ENCODE results near the gene CKAP4.

The CKAP4 gene

DNA sequence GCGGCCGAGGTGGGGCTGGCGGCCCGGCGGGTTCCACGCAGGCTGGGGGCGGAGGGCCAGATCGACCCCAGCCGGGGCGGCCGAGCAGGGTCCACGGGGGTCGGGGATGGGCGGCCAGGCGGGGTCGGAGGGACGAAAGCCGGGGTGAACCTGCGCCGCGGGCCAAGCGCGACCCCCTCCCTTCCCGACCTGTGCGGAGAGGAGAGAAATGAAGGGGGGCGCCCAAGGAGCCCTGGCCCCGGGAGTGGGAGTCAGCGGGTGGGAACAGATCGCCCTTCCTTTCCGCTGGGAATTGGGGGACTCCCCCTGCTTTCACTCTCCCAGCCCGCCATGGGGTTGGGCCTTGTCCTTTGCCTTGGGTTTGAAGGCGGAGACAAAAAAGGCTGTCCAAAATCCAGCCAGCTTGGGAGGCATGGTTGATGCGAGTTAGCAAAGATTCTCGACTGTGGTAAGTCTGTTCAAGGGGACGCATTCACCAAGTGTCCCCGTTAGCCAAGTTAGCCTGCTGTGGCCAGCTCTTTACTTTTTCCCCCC is 559 bp upstream of the CKAP4 start:
- Histone ChIP-seq H2AFZ (ENCODE audit: low read length) (peak overlapping the region; percentile 96), H2BK120ac (ENCODE audit: low read depth, low read length) (no peak overlapping the region), H2BK15ac (ENCODE audit: low read length) (peak overlapping the region; percentile 1), H3K27me3 (ENCODE audit: control insufficient read depth in 3 of 3, insufficient read depth in 3 of 3, low read depth in 1 of 3, low read length in 3 of 3) (no peaks in the 10 kb centered on the region), H3K4ac (ENCODE audit: low read length) (no peak overlapping the region), H2BK5ac (ENCODE audit: low read length) (no peak overlapping the region), H4K91ac (ENCODE audit: low read depth, low read length, poor library complexity) (no peak overlapping the region), H2AK5ac (ENCODE audit: low read depth, low read length) (no peak overlapping the region), H3K4me3 (ENCODE audit: low read length in 2 of 2) (peak overlapping the region; percentile 85 to 88), H3K9me3 (replicated peaks in 1 of 2; ENCODE audit: control insufficient read depth in 2 of 2, insufficient read depth in 1 of 2, low read depth in 1 of 2, low read length in 2 of 2) (no peaks in the 10 kb centered on the region), H3K18ac (ENCODE audit: low read length) (peak overlapping the region; percentile 96), H3K79me1 (ENCODE audit: low read depth, low read length) (peaks cover 8% of the 10 kb centered on the region), H3K36me3 (replicated peaks in 1 of 2; ENCODE audit: control insufficient read depth in 2 of 2, insufficient read depth in 2 of 2, low read length in 2 of 2) (peaks cover 7 to 26% of the 10 kb centered on the region in 2 donors), H2BK12ac (ENCODE audit: low read length) (no peak overlapping the region), H3K27ac (replicated peaks; ENCODE audit: low read length) (peak overlapping the region; percentile 67), H3K9ac (ENCODE audit: low read depth, low read length, poor library complexity) (peak overlapping the region; percentile 87), H3K4me1 (ENCODE audit: control insufficient read depth in 2 of 2, insufficient read depth in 1 of 2, low read depth in 1 of 2, low read length in 2 of 2) (peaks cover 7 to 15% of the 10 kb centered on the region in 2 donors), H3K14ac (ENCODE audit: low read length) (no peak overlapping the region), H3K23ac (ENCODE audit: low read depth, low read length, poor library complexity) (peak overlapping the region; percentile 33), H4K8ac (ENCODE audit: low read depth, low read length) (no peak overlapping the region), H3K4me2 (ENCODE audit: insufficient read depth, low read length, poor library complexity, severe bottlenecking) (peak overlapping the region; percentile 80)
- peak; percentile 47 for DNase-seq (ENCODE audit: low spot score)
- WGBS, 2 donors (ENCODE audit: extremely low coverage in 2 of 2, insufficient read length in 2 of 2, insufficient replicate concordance in 1 of 2): no CpG with 5 or more reads among the region's 36 CpGs

DNA sequence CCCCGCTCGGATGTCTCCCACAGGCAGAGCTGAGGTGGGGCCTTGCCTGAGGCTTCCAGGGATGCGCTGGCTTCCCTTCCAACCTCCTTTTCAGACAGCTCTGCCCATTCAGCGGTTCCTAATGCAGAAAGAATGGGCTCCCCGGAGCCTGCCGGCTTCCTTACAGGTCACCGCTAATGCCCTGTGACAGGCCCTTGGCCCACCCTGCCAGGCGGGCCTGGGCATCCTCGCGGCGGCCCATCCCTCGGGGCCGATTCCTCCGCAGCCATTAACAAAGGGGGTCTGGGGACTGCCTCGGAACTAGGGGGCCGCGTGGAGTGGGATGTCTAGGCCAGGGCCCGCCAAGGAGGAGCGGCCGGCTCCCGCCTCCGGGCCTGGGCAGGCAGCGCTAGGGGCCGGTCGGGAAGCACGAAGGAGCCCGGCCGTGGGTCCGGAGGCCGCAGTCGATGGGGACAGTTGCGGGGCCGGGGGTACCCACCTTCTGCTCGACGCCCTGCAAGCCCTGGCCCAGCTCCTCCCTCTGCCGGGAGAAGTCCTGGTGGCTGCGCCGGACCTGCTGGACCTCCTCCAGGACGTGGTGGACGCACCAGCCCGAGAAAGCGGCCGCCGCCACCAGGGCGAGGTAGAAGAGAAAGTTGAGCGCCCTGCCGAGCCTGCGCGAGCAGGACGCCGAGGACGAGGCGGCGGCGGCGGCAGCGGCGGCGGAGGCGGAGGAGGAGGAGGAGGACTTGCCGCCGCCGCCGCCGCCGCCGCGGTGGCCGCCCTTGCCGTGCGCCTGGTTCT is 738 bp downstream of the CKAP4 start:
- Histone ChIP-seq H2BK5ac (ENCODE audit: low read length) (peak overlapping the region; percentile 91), H2BK120ac (ENCODE audit: low read depth, low read length) (peak overlapping the region; percentile 29), H2AK5ac (ENCODE audit: low read depth, low read length) (no peak overlapping the region), H3K4me3 (ENCODE audit: low read length in 2 of 2) (peak overlapping the region; percentile 88 to 91), H3K9ac (ENCODE audit: low read depth, low read length, poor library complexity) (peak overlapping the region; percentile 89), H3K79me1 (ENCODE audit: low read depth, low read length) (peaks cover 8% of the 10 kb centered on the region), H4K91ac (ENCODE audit: low read depth, low read length, poor library complexity) (peak overlapping the region; percentile 5), H4K8ac (ENCODE audit: low read depth, low read length) (peak overlapping the region; percentile 49), H3K14ac (ENCODE audit: low read length) (no peak overlapping the region), H3K4me1 (ENCODE audit: control insufficient read depth in 2 of 2, insufficient read depth in 1 of 2, low read depth in 1 of 2, low read length in 2 of 2) (peaks cover 7 to 15% of the 10 kb centered on the region in 2 donors), H3K18ac (ENCODE audit: low read length) (peak overlapping the region; percentile 96), H3K36me3 (replicated peaks in 1 of 2; ENCODE audit: control insufficient read depth in 2 of 2, insufficient read depth in 2 of 2, low read length in 2 of 2) (peaks cover 13 to 39% of the 10 kb centered on the region in 2 donors), H2AFZ (ENCODE audit: low read length) (peak overlapping the region; percentile 96), H2BK12ac (ENCODE audit: low read length) (no peak overlapping the region), H3K27me3 (ENCODE audit: control insufficient read depth in 3 of 3, insufficient read depth in 3 of 3, low read depth in 1 of 3, low read length in 3 of 3) (no peaks in the 10 kb centered on the region), H2BK15ac (ENCODE audit: low read length) (peak overlapping the region; percentile 42), H3K27ac (replicated peaks; ENCODE audit: low read length) (peak overlapping the region; percentile 81), H3K4ac (ENCODE audit: low read length) (peak overlapping the region; percentile 53), H3K4me2 (ENCODE audit: insufficient read depth, low read length, poor library complexity, severe bottlenecking) (peak overlapping the region; percentile 80), H3K23ac (ENCODE audit: low read depth, low read length, poor library complexity) (peak overlapping the region; percentile 61), H3K9me3 (replicated peaks in 1 of 2; ENCODE audit: control insufficient read depth in 2 of 2, insufficient read depth in 1 of 2, low read depth in 1 of 2, low read length in 2 of 2) (no peaks in the 10 kb centered on the region)
- WGBS, 2 donors (ENCODE audit: extremely low coverage in 2 of 2, insufficient read length in 2 of 2, insufficient replicate concordance in 1 of 2): no CpG with 5 or more reads among the region's 71 CpGs
- DNase-seq (ENCODE audit: low spot score): peak; percentile 59

DNA sequence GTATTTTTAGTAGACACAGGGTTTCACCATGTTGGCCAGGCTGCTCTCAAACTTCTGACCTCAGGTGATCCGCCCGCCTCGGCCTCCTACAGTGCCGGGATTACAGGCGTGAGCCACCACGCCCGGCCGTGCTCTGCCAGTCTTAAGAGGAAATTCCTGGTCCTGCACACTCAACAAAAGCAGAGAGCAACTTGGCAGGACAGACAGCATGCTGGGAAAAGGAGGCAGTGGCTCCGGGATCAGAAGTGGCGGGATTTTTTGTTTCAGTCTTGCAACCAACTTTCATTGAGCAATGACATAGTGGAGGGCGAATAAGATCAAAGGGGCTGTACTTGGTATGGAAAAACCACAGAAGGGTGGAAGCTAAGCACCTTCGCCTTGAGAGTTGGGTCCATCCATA is 2.1 kb downstream of the CKAP4 start:
- Histone ChIP-seq H3K18ac (ENCODE audit: low read length) (peak overlapping the region; percentile 12), H3K27me3 (ENCODE audit: control insufficient read depth in 3 of 3, insufficient read depth in 3 of 3, low read depth in 1 of 3, low read length in 3 of 3) (no peaks in the 10 kb centered on the region), H3K23ac (ENCODE audit: low read depth, low read length, poor library complexity) (no peak overlapping the region), H2BK12ac (ENCODE audit: low read length) (no peak overlapping the region), H3K9me3 (replicated peaks in 1 of 2; ENCODE audit: control insufficient read depth in 2 of 2, insufficient read depth in 1 of 2, low read depth in 1 of 2, low read length in 2 of 2) (peaks cover 0 to 5% of the 10 kb centered on the region in 2 donors), H2BK15ac (ENCODE audit: low read length) (no peak overlapping the region), H4K8ac (ENCODE audit: low read depth, low read length) (no peak overlapping the region), H2BK120ac (ENCODE audit: low read depth, low read length) (no peak overlapping the region), H3K36me3 (replicated peaks in 1 of 2; ENCODE audit: control insufficient read depth in 2 of 2, insufficient read depth in 2 of 2, low read length in 2 of 2) (peaks cover 15 to 50% of the 10 kb centered on the region in 2 donors), H4K91ac (ENCODE audit: low read depth, low read length, poor library complexity) (no peak overlapping the region), H3K4me1 (ENCODE audit: control insufficient read depth in 2 of 2, insufficient read depth in 1 of 2, low read depth in 1 of 2, low read length in 2 of 2) (peaks cover 7 to 11% of the 10 kb centered on the region in 2 donors), H2AK5ac (ENCODE audit: low read depth, low read length) (no peak overlapping the region), H3K4me2 (ENCODE audit: insufficient read depth, low read length, poor library complexity, severe bottlenecking) (no peak overlapping the region), H3K79me1 (ENCODE audit: low read depth, low read length) (peaks cover 8% of the 10 kb centered on the region), H3K4me3 (ENCODE audit: low read length in 2 of 2) (peak overlapping the region in 1 of 2 donors; percentile 88), H3K14ac (ENCODE audit: low read length) (no peak overlapping the region), H2AFZ (ENCODE audit: low read length) (no peak overlapping the region), H3K4ac (ENCODE audit: low read length) (no peak overlapping the region), H3K27ac (replicated peaks; ENCODE audit: low read length) (no peak overlapping the region), H2BK5ac (ENCODE audit: low read length) (no peak overlapping the region), H3K9ac (ENCODE audit: low read depth, low read length, poor library complexity) (no peak overlapping the region)
- no peak for DNase-seq (ENCODE audit: low spot score)
- no CpG with 5 or more reads among the region's 12 CpGs for WGBS, 2 donors (ENCODE audit: extremely low coverage in 2 of 2, insufficient read length in 2 of 2, insufficient replicate concordance in 1 of 2)

DNA sequence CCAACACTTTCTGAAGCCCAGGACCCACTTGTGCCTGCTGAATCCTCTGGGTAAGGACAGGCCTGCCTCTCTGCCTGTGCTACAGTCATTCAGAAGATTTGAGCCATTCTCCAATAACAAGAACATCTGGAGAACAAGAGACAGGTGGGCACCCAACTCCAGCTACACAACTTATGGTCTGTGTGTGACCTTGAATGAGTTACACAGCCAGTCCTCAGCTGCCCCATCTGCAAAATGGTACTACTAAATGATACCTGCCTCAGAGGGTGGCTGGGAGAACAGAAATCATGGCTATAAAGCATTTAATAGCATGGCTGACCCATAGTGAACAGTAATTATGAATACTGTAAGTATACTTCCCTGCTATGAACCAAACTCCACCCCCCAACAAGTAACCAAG is 4.2 kb downstream of the CKAP4 start:
- H2BK12ac ChIP-seq (ENCODE audit: low read length): no peak overlapping the region
- no peak overlapping the region for H3K4me2 ChIP-seq (ENCODE audit: insufficient read depth, low read length, poor library complexity, severe bottlenecking)

More for the DNA sequence above, 4.2 kb downstream of the CKAP4 start:
- Histone ChIP-seq H3K18ac (ENCODE audit: low read length) (no peak overlapping the region), H3K4me3 (ENCODE audit: low read length in 2 of 2) (no peak overlapping the region), H2BK5ac (ENCODE audit: low read length) (no peak overlapping the region), H2AK5ac (ENCODE audit: low read depth, low read length) (no peak overlapping the region), H2BK120ac (ENCODE audit: low read depth, low read length) (no peak overlapping the region), H3K79me1 (ENCODE audit: low read depth, low read length) (peaks cover 8% of the 10 kb centered on the region), H4K91ac (ENCODE audit: low read depth, low read length, poor library complexity) (no peak overlapping the region), H3K4me1 (ENCODE audit: control insufficient read depth in 2 of 2, insufficient read depth in 1 of 2, low read depth in 1 of 2, low read length in 2 of 2) (peaks cover 9 to 12% of the 10 kb centered on the region in 2 donors), H4K8ac (ENCODE audit: low read depth, low read length) (no peak overlapping the region), H3K9ac (ENCODE audit: low read depth, low read length, poor library complexity) (no peak overlapping the region), H3K14ac (ENCODE audit: low read length) (no peak overlapping the region), H3K9me3 (replicated peaks in 1 of 2; ENCODE audit: control insufficient read depth in 2 of 2, insufficient read depth in 1 of 2, low read depth in 1 of 2, low read length in 2 of 2) (peaks cover 0 to 11% of the 10 kb centered on the region in 2 donors), H2AFZ (ENCODE audit: low read length) (no peak overlapping the region), H2BK15ac (ENCODE audit: low read length) (no peak overlapping the region), H3K27ac (replicated peaks; ENCODE audit: low read length) (no peak overlapping the region), H3K4ac (ENCODE audit: low read length) (no peak overlapping the region), H3K36me3 (replicated peaks in 1 of 2; ENCODE audit: control insufficient read depth in 2 of 2, insufficient read depth in 2 of 2, low read length in 2 of 2) (peaks cover 32 to 72% of the 10 kb centered on the region in 2 donors), H3K27me3 (ENCODE audit: control insufficient read depth in 3 of 3, insufficient read depth in 3 of 3, low read depth in 1 of 3, low read length in 3 of 3) (no peaks in the 10 kb centered on the region), H3K23ac (ENCODE audit: low read depth, low read length, poor library complexity) (no peak overlapping the region)
- DNase-seq (ENCODE audit: low spot score): no peak
